ENCODE measurements around the gene GPR34. TPM values are rescaled to one million over a fixed set of nuclear protein-coding genes. Genes with fewer than 3 reads are reported as not detected.

GPR34 gene
- total RNA-seq, 5 donors from 2014 or later (not counting 1 experiment from before 2014, with no cell fraction given) = 0.30 TPM; not detected in 4

- Histone ChIP-seq H3K36me3 (ENCODE audit: control insufficient read depth in 2 of 2, extremely low read depth in 1 of 2, insufficient read depth in 1 of 2, low read length in 1 of 2) (no peaks in the 10 kb centered on the region), H3K4me1 (ENCODE audit: control insufficient read depth in 1 of 2, extremely low read depth in 1 of 2, insufficient read depth in 2 of 2, low read length in 2 of 2) (peaks cover 0 to 8% of the 10 kb centered on the region in 2 experiments), H3K27ac (ENCODE audit: low read length) (no peak overlapping the region), H3K9me3 (no peaks in the 10 kb centered on the region), H3K4me3 (ENCODE audit: control insufficient read depth in 1 of 2, extremely low read depth in 1 of 2, low read length in 1 of 2) (no peak overlapping the region), H3K27me3 (replicated peaks in 1 of 2; ENCODE audit: control insufficient read depth in 2 of 2, extremely low read depth in 1 of 2, insufficient read depth in 2 of 2, low read length in 1 of 2) (no peaks in the 10 kb centered on the region)
- ATAC-seq (replicated peaks in 1 of 4) (no peak), DNase-seq (no peak)
- Mint-ChIP-seq H3K27ac (no peak overlapping the region), H3K36me3 (peaks cover 3% of the 10 kb centered on the region), H3K9me3 (no peaks in the 10 kb centered on the region), H3K4me1 (peaks cover 8 to 27% (median 14%) of the 10 kb centered on the region in 3 donors), H3K4me3 (no peak overlapping the region), H3K27me3 (peaks cover 0 to 7% of the 10 kb centered on the region in 2 donors)
- WGBS (ENCODE audit: insufficient coverage) = no CpG with 5 or more reads among the region's 4 CpGs
- ChIA-PET CTCF (interaction anchor here in 1 of 2 donors (0.6 kb wide), 1 partner anchor 47 kb away, joined by 5 read pairs; no protein-coding TSS in a partner anchor), POLR2A (interaction anchor here in 1 of 2 donors (0.6 kb wide), 1 partner anchor 195 kb away, joined by 11 read pairs; no protein-coding TSS in a partner anchor)
These were observed 2.0 kb upstream of the GPR34 start for GRCh38 chrX:41686788-41687187.

GRCh38 chrX:41688156-41688555 is 617 bp upstream of the GPR34 start:
- DNase-seq (no peak), ATAC-seq (replicated peaks in 1 of 4) (no peak)
- CTCF ChIA-PET = interaction anchor here in 1 of 2 donors (0.6 to 0.7 kb wide), 2 partner anchors 15 to 164 kb away, joined by 3 read pairs; no protein-coding TSS in a partner anchor
- no peaks in the 10 kb centered on the region for H3K9me3 ChIP-seq
- WGBS (ENCODE audit: insufficient coverage) = no CpG with 5 or more reads among the region's 2 CpGs
- no peaks in the 10 kb centered on the region for H3K36me3 ChIP-seq (ENCODE audit: control insufficient read depth in 2 of 2, extremely low read depth in 1 of 2, insufficient read depth in 1 of 2, low read length in 1 of 2)
- POLR2A ChIA-PET = no interaction called here
- peaks cover 2 to 18% of the 10 kb centered on the region in 2 experiments for H3K4me1 ChIP-seq (ENCODE audit: control insufficient read depth in 1 of 2, extremely low read depth in 1 of 2, insufficient read depth in 2 of 2, low read length in 2 of 2)
- no peak overlapping the region for H3K27ac Mint-ChIP-seq
- peaks cover 0 to 11% of the 10 kb centered on the region in 2 donors for H3K27me3 Mint-ChIP-seq
- no peak overlapping the region for H3K4me3 Mint-ChIP-seq
- no peak overlapping the region for H3K4me3 ChIP-seq (ENCODE audit: control insufficient read depth in 1 of 2, extremely low read depth in 1 of 2, low read length in 1 of 2)
- H3K36me3 Mint-ChIP-seq = peaks cover 6% of the 10 kb centered on the region
- no peaks in the 10 kb centered on the region for H3K9me3 Mint-ChIP-seq
- no peaks in the 10 kb centered on the region for H3K27me3 ChIP-seq (replicated peaks in 1 of 2; ENCODE audit: control insufficient read depth in 2 of 2, extremely low read depth in 1 of 2, insufficient read depth in 2 of 2, low read length in 1 of 2)
- peaks cover 17 to 35% (median 18%) of the 10 kb centered on the region in 3 donors for H3K4me1 Mint-ChIP-seq
- H3K27ac ChIP-seq (ENCODE audit: low read length) = no peak overlapping the region

- ChIA-PET CTCF (no interaction called here), POLR2A (no interaction called here)
- H3K4me1 ChIP-seq (ENCODE audit: control insufficient read depth in 1 of 2, extremely low read depth in 1 of 2, insufficient read depth in 2 of 2, low read length in 2 of 2) = peaks cover 2 to 21% of the 10 kb centered on the region in 2 experiments
- ATAC-seq (replicated peaks in 1 of 4) (no peak), DNase-seq (no peak)
- H3K4me3 ChIP-seq (ENCODE audit: control insufficient read depth in 1 of 2, extremely low read depth in 1 of 2, low read length in 1 of 2) = no peak overlapping the region
- Mint-ChIP-seq H3K4me1 (peaks cover 29 to 47% (median 29%) of the 10 kb centered on the region in 3 donors), H3K27me3 (peaks cover 0 to 9% of the 10 kb centered on the region in 2 donors), H3K27ac (no peak overlapping the region), H3K36me3 (peaks cover 9% of the 10 kb centered on the region), H3K4me3 (no peak overlapping the region), H3K9me3 (no peaks in the 10 kb centered on the region)
- no peaks in the 10 kb centered on the region for H3K36me3 ChIP-seq (ENCODE audit: control insufficient read depth in 2 of 2, extremely low read depth in 1 of 2, insufficient read depth in 1 of 2, low read length in 1 of 2)
- no peaks in the 10 kb centered on the region for H3K9me3 ChIP-seq
- no peaks in the 10 kb centered on the region for H3K27me3 ChIP-seq (replicated peaks in 1 of 2; ENCODE audit: control insufficient read depth in 2 of 2, extremely low read depth in 1 of 2, insufficient read depth in 2 of 2, low read length in 1 of 2)
- no peak overlapping the region for H3K27ac ChIP-seq (ENCODE audit: low read length)
- WGBS (ENCODE audit: insufficient coverage) = no CpG with 5 or more reads among the region's 3 CpGs
These were observed 938 bp downstream of the GPR34 start for GRCh38 chrX:41689711-41690110.

GRCh38 chrX:41692162-41692749 is 3.5 kb downstream of the GPR34 start:
- H3K4me1 ChIP-seq (ENCODE audit: control insufficient read depth in 1 of 2, extremely low read depth in 1 of 2, insufficient read depth in 2 of 2, low read length in 2 of 2) = peaks cover 2 to 19% of the 10 kb centered on the region in 2 experiments
- CTCF ChIA-PET = no interaction called here
- H3K27ac ChIP-seq (ENCODE audit: low read length) = peak overlapping the region; percentile 12
- WGBS (ENCODE audit: insufficient coverage) = no CpG with 5 or more reads among the region's 1 CpG
- no peak for ATAC-seq (replicated peaks in 1 of 4)
- Mint-ChIP-seq H3K9me3 (no peaks in the 10 kb centered on the region), H3K4me3 (no peak overlapping the region), H3K4me1 (peaks cover 30 to 55% (median 38%) of the 10 kb centered on the region in 3 donors), H3K36me3 (peaks cover 15% of the 10 kb centered on the region), H3K27ac (peak overlapping the region in 1 of 2 donors; percentile 50), H3K27me3 (peaks cover 0 to 5% of the 10 kb centered on the region in 2 donors)
- H3K4me3 ChIP-seq (ENCODE audit: control insufficient read depth in 1 of 2, extremely low read depth in 1 of 2, low read length in 1 of 2) = no peak overlapping the region
- no peaks in the 10 kb centered on the region for H3K27me3 ChIP-seq (replicated peaks in 1 of 2; ENCODE audit: control insufficient read depth in 2 of 2, extremely low read depth in 1 of 2, insufficient read depth in 2 of 2, low read length in 1 of 2)
- H3K9me3 ChIP-seq = no peaks in the 10 kb centered on the region
- POLR2A ChIA-PET = no interaction called here
- no peak for DNase-seq
- H3K36me3 ChIP-seq (ENCODE audit: control insufficient read depth in 2 of 2, extremely low read depth in 1 of 2, insufficient read depth in 1 of 2, low read length in 1 of 2) = no peaks in the 10 kb centered on the region

GRCh38 chrX:41693024-41693423 is 4.3 kb downstream of the GPR34 start:
- DNase-seq (no peak), ATAC-seq (replicated peaks in 1 of 4) (no peak)
- peaks cover 16% of the 10 kb centered on the region for H3K36me3 Mint-ChIP-seq
- H3K4me3 ChIP-seq (ENCODE audit: control insufficient read depth in 1 of 2, extremely low read depth in 1 of 2, low read length in 1 of 2) = no peak overlapping the region
- H3K27me3 Mint-ChIP-seq = peaks cover 0 to 4% of the 10 kb centered on the region in 2 donors
- no peak overlapping the region for H3K27ac Mint-ChIP-seq
- WGBS (ENCODE audit: insufficient coverage) = no CpG with 5 or more reads among the region's 3 CpGs
- peaks cover 2 to 19% of the 10 kb centered on the region in 2 experiments for H3K4me1 ChIP-seq (ENCODE audit: control insufficient read depth in 1 of 2, extremely low read depth in 1 of 2, insufficient read depth in 2 of 2, low read length in 2 of 2)
- no peaks in the 10 kb centered on the region for H3K36me3 ChIP-seq (ENCODE audit: control insufficient read depth in 2 of 2, extremely low read depth in 1 of 2, insufficient read depth in 1 of 2, low read length in 1 of 2)
- peaks cover 30 to 55% (median 36%) of the 10 kb centered on the region in 3 donors for H3K4me1 Mint-ChIP-seq
- no peak overlapping the region for H3K27ac ChIP-seq (ENCODE audit: low read length)
- POLR2A ChIA-PET = no interaction called here
- no peaks in the 10 kb centered on the region for H3K9me3 ChIP-seq
- H3K4me3 Mint-ChIP-seq = no peak overlapping the region
- no peaks in the 10 kb centered on the region for H3K9me3 Mint-ChIP-seq
- no peaks in the 10 kb centered on the region for H3K27me3 ChIP-seq (replicated peaks in 1 of 2; ENCODE audit: control insufficient read depth in 2 of 2, extremely low read depth in 1 of 2, insufficient read depth in 2 of 2, low read length in 1 of 2)
- CTCF ChIA-PET = no interaction called here

GRCh38 chrX:41695426-41695825 is 6.7 kb downstream of the GPR34 start:
- peak overlapping the region in 1 of 3 donors; percentile 10 for H3K4me3 Mint-ChIP-seq
- Histone ChIP-seq H3K36me3 (ENCODE audit: control insufficient read depth in 2 of 2, extremely low read depth in 1 of 2, insufficient read depth in 1 of 2, low read length in 1 of 2) (no peaks in the 10 kb centered on the region), H3K4me1 (ENCODE audit: control insufficient read depth in 1 of 2, extremely low read depth in 1 of 2, insufficient read depth in 2 of 2, low read length in 2 of 2) (peaks cover 2 to 17% of the 10 kb centered on the region in 2 experiments), H3K27me3 (replicated peaks in 1 of 2; ENCODE audit: control insufficient read depth in 2 of 2, extremely low read depth in 1 of 2, insufficient read depth in 2 of 2, low read length in 1 of 2) (no peaks in the 10 kb centered on the region), H3K4me3 (ENCODE audit: control insufficient read depth in 1 of 2, extremely low read depth in 1 of 2, low read length in 1 of 2) (no peak overlapping the region), H3K27ac (ENCODE audit: low read length) (no peak overlapping the region), H3K9me3 (no peaks in the 10 kb centered on the region)
- H3K27ac Mint-ChIP-seq = peak overlapping the region in 1 of 2 donors; percentile 16
- H3K9me3 Mint-ChIP-seq = no peaks in the 10 kb centered on the region
- ChIA-PET POLR2A (no interaction called here), CTCF (no interaction called here)
- DNase-seq (peak in 19 of 35 experiments; percentile 1 to 47 (median 7)), ATAC-seq (replicated peaks in 1 of 4) (peak in 2 of 4 experiments; percentile 35 to 39)
- H3K36me3 Mint-ChIP-seq = peaks cover 19% of the 10 kb centered on the region
- WGBS (ENCODE audit: insufficient coverage) = 56% methylated on average over 3 of the region's 7 CpGs
- peaks cover 0 to 4% of the 10 kb centered on the region in 2 donors for H3K27me3 Mint-ChIP-seq
- peaks cover 30 to 45% (median 38%) of the 10 kb centered on the region in 3 donors for H3K4me1 Mint-ChIP-seq
